Measurements from ENCODE around the gene PREP.

PREP gene

GRCh38 chr6:105391705-105392104 lies 11.2 kb downstream of the PREP start:
- DNase-seq: no peak

GRCh38 chr6:105389543-105389942 lies 13.3 kb downstream of the PREP start:
- DNase-seq: no peak

GRCh38 chr6:105388392-105388791 lies 14.5 kb downstream of the PREP start:
- DNase-seq: no peak

GRCh38 chr6:105384004-105384403 lies 18.9 kb downstream of the PREP start:
- DNase-seq: no peak

- no peak for DNase-seq
These were observed 19.9 kb downstream of the PREP start for GRCh38 chr6:105382958-105383357.

GRCh38 chr6:105382496-105382895 lies 20.4 kb downstream of the PREP start:
- no peak for DNase-seq

GRCh38 chr6:105380634-105381033 lies 22.2 kb downstream of the PREP start:
- DNase-seq: no peak

GRCh38 chr6:105375797-105376196 lies 27.1 kb downstream of the PREP start:
- DNase-seq: no peak

GRCh38 chr6:105374010-105374420 lies 28.9 kb downstream of the PREP start:
- no peak for DNase-seq

- no peak for DNase-seq
These were observed 29.4 kb downstream of the PREP start for GRCh38 chr6:105373481-105373880.

GRCh38 chr6:105372849-105373182 lies 30.1 kb downstream of the PREP start:
- DNase-seq: no peak

GRCh38 chr6:105372142-105372848 lies 30.6 kb downstream of the PREP start:
- no peak for DNase-seq

- no peak for DNase-seq
These were observed 32.5 kb downstream of the PREP start for GRCh38 chr6:105370351-105370750.

- no peak for DNase-seq
These were observed 33.7 kb downstream of the PREP start for GRCh38 chr6:105369145-105369544.

- DNase-seq: no peak
These were observed 38.6 kb downstream of the PREP start for GRCh38 chr6:105364243-105364642.

- DNase-seq: peak in 1 of 2 experiments; percentile 11
These were observed 39.7 kb downstream of the PREP start for GRCh38 chr6:105363100-105363754.

- DNase-seq: no peak
These were observed 43.2 kb downstream of the PREP start for GRCh38 chr6:105359419-105360370.

- no peak for DNase-seq
These were observed 45.7 kb downstream of the PREP start for GRCh38 chr6:105357165-105357564.

GRCh38 chr6:105352037-105352617 lies 50.8 kb downstream of the PREP start:
- DNase-seq: no peak

GRCh38 chr6:105348897-105349296 lies 54.0 kb downstream of the PREP start:
- no peak for DNase-seq

GRCh38 chr6:105346052-105346451 lies 56.8 kb downstream of the PREP start:
- no peak for DNase-seq

GRCh38 chr6:105345506-105345905 lies 57.4 kb downstream of the PREP start:
- no peak for DNase-seq

GRCh38 chr6:105344881-105345370 lies 58.0 kb downstream of the PREP start:
- DNase-seq: no peak

Data from AML-193 (cell line).